Measurements from ENCODE around the gene MIPOL1. TPM values are rescaled to one million over a fixed set of nuclear protein-coding genes. Genes with fewer than 3 reads are reported as not detected.

The MIPOL1 gene
- total and polyA plus RNA-seq, 9 of the 15 experiments (the other 6 are each of a cell fraction or from before 2014, with no cell fraction given) = 6.7 to 21.9 (median 12.4) TPM

DNA sequence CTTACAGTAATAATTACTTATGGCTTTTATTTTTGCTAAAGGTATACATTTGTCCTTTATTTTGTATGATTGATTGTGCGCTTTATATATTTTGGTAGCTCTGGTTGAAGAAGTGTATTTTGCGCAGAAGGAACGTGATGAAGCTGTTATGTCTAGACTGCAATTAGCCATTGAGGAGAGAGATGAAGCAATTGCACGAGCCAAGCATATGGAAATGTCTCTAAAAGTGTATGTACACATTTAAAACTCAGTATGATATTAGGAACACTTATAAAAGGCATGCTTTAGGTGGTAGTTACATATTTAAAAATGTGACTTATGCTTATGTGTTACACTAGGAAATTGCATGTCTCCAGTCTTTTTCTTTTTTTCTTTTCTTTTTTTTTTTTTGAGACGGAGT lies 87.5 kb downstream of the MIPOL1 start:
- 81% methylated on average over 4 of the region's 5 CpGs for WGBS (ENCODE audit: insufficient coverage, low coverage, missing lambda C conversion rate)
- no peaks in the 10 kb centered on the region for H4K20me1 ChIP-seq (replicated peaks; ENCODE audit: control insufficient read depth, insufficient read depth, low read length)

More for the DNA sequence above, 87.5 kb downstream of the MIPOL1 start:
- Histone ChIP-seq H3K9me3 (replicated peaks; ENCODE audit: control insufficient read depth, insufficient read depth, low read depth, low read length) (no peaks in the 10 kb centered on the region), H3K9me1 (ENCODE audit: control insufficient read depth, insufficient read depth, low read length) (no peaks in the 10 kb centered on the region), H3K4me1 (replicated peaks in 1 of 2; ENCODE audit: control insufficient read depth in 2 of 2, insufficient read depth in 2 of 2, low read length in 2 of 2) (no peaks in the 10 kb centered on the region), H3K4me2 (ENCODE audit: insufficient read depth, low read length) (no peak overlapping the region), H3K27ac (ENCODE audit: extremely low read depth, low read depth, low read length) (no peak overlapping the region), H3K36me3 (ENCODE audit: control insufficient read depth, insufficient read depth, low read length) (no peaks in the 10 kb centered on the region), H3K79me2 (ENCODE audit: control insufficient read depth, insufficient read depth, low read length) (no peaks in the 10 kb centered on the region), H3K9ac (ENCODE audit: insufficient read depth in 1 of 2, low read depth in 2 of 2, low read length in 2 of 2) (no peak overlapping the region), H2AFZ (ENCODE audit: low read depth, low read length) (no peak overlapping the region), H3K4me3 (no peak overlapping the region), H3K27me3 (ENCODE audit: control insufficient read depth in 2 of 2, insufficient read depth in 2 of 2, low read length in 2 of 2) (no peaks in the 10 kb centered on the region)
- BruUV-seq (replicated peaks) = no TSS peak
- ChIA-PET POLR2A (no interaction called here), CTCF (ENCODE audit: low intra/inter-chr PET ratio) (no interaction called here)
- FAIRE-seq = no peak
- TF ChIP-seq MEF2D (tag; conservative IDR thresholded peaks at IDR 0.05; ENCODE audit: low read depth) (no peak), COPS2 (conservative IDR thresholded peaks at IDR 0.05) (no peak), NKRF (IDR thresholded peaks at IDR 0.05; ENCODE audit: borderline replicate concordance) (no peak), TRIM28 (IDR thresholded peaks at IDR 0.05) (no peak), SPI1 (IDR thresholded peaks at IDR 0.05; ENCODE audit: borderline replicate concordance, low read depth, low read length) (no peak)
- TF ChIP-seq, protein P1, sequence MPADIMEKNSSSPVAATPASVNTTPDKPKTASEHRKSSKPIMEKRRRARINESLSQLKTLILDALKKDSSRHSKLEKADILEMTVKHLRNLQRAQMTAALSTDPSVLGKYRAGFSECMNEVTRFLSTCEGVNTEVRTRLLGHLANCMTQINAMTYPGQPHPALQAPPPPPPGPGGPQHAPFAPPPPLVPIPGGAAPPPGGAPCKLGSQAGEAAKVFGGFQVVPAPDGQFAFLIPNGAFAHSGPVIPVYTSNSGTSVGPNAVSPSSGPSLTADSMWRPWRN (IDR thresholded peaks at IDR 0.05; ENCODE audit: low read depth) = no peak
- in situ Hi-C loops (cut with MboI) = no loop called here
- DNase-seq (ENCODE audit: extremely low read depth in 1 of 4, low spot score in 3 of 4) = no peak
- intact Hi-C loops (cut with micrococcal nuclease) = no loop called here
- no peak for ATAC-seq

All from K562 (cell line).